GM12874 (cell line): Measurements from ENCODE around the gene COL4A3.

Experiments
- CTCF ChIP-seq: IDR thresholded peaks from 2 replicates; pipeline ENCODE4 v1.5.1; 2011; ENCODE audit warnings: low read depth, mild to moderate bottlenecking, control low read depth, low read length, moderate library complexity; ENCODE audit not compliant: insufficient read depth

Gene COL4A3

DNA sequence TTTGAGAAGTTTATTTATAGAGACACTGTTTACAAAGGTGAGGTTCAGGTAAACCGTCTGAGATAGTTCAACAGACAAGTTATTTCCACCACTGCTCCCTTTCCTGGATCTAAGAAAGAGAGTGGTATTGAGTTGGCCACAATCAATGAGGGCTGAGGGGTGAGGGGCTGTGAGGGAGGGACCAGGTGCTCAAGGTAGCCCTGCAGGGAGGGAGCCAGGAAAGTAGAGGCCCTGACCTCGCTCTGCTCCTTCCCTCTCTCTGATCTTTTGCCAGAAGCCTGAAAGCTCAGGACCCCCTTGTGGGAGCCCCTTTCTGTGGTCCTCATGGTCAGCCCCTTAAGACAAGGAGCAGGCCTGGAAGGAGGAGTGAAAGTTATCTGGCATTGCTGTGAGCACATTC lies 29.8 kb downstream of the COL4A3 start:
- no peak for TF ChIP-seq CTCF

DNA sequence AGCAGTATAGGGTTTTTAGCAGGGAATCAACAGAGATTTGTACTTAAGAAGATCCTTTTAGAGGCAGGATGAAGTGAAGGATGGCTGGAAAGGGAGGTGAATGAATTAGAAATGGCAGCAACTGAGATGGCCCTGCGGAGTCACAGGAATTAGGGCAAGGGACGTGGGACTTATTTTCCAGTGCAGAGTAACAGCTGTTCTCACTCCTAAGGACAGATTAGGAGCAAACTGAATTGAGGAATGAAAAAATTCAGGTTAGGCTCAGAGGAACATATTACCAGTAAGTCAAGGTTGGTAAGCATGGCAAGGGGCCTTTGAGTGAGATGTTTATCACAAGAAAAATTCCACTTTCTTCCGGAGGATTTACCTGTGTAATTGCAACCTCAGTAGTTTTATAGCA lies 34.4 kb downstream of the COL4A3 start:
- no peak for TF ChIP-seq CTCF

- no peak for TF ChIP-seq CTCF
These were observed 37.3 kb downstream of the COL4A3 start for GRCh38 chr2:227201771-227202170.

GRCh38 chr2:227204452-227204851 lies 40.0 kb downstream of the COL4A3 start:
- no peak for TF ChIP-seq CTCF

- no peak for TF ChIP-seq CTCF
These were observed 41.3 kb downstream of the COL4A3 start for GRCh38 chr2:227205701-227206100.

DNA sequence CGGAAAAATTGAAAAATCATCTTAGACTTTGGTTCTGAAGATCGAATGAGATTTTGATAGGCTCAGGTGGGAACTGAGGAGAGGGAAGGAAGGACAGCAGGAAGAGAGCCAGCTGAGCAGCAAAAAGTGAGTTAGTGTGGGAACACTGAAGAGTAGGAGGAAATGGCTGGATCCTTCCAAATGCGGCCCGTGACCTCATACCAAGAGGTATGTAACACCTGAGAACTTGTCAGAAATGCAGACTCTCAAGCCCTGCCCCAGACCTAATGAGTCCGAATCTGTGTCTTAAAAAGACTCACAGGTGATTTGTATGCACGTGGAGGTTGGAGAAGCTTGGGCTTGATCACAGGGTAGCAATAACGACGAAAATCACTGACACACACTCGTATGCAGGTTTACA lies 42.0 kb downstream of the COL4A3 start:
- TF ChIP-seq CTCF = no peak

GRCh38 chr2:227207573-227207972 lies 43.1 kb downstream of the COL4A3 start:
- TF ChIP-seq CTCF = no peak

DNA sequence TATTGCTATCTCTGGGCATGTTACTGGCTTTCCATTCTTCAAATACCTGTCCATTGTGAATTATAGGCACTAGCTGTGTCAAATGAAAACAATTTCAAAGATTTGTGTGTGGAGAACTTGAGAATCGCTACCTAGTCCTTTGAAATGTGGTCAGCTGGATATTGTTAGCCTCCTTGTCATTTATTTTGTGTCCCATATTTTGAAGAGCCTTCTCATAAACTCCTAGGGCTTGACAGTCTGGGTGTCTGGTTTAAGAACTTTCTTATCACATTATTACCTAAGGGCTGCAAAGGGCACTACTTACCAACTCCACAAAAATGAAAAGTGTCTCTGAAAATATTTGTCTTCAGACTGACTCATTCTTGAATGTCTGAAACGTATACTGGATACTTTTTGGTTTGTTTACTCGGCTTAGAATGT lies 50.2 kb downstream of the COL4A3 start:
- TF ChIP-seq CTCF = no peak
